Measurements from ENCODE around the gene MAT1A. TPM values are rescaled to one million over a fixed set of nuclear protein-coding genes. Genes with fewer than 3 reads are reported as not detected.

MAT1A gene
- total RNA-seq, 1 donor from 2014 or later: 0.38 TPM

DNA sequence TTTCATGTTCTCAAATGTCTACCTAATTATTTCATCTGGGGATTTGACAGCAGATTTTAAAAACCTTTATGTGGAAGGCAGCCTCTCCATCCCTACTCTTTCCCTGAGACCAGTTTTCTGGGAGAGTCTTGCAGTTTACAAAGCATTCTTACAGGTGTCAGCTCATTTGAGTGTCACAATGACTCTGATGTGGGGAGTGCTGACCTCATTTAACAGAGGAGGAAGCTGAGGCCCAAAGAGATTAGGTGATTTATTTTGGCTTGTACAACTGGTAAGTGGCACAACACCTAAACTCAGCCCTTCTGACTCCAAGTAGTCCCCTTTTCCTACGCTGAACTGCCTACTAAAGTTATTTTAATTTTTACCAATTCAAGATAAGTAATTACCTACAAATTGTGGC lies 33.3 kb upstream of the MAT1A start:
- TF ChIP-seq, protein P1, sequence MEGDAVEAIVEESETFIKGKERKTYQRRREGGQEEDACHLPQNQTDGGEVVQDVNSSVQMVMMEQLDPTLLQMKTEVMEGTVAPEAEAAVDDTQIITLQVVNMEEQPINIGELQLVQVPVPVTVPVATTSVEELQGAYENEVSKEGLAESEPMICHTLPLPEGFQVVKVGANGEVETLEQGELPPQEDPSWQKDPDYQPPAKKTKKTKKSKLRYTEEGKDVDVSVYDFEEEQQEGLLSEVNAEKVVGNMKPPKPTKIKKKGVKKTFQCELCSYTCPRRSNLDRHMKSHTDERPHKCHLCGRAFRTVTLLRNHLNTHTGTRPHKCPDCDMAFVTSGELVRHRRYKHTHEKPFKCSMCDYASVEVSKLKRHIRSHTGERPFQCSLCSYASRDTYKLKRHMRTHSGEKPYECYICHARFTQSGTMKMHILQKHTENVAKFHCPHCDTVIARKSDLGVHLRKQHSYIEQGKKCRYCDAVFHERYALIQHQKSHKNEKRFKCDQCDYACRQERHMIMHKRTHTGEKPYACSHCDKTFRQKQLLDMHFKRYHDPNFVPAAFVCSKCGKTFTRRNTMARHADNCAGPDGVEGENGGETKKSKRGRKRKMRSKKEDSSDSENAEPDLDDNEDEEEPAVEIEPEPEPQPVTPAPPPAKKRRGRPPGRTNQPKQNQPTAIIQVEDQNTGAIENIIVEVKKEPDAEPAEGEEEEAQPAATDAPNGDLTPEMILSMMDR (IDR thresholded peaks at IDR 0.05; ENCODE audit: insufficient read depth, low read length, poor library complexity, severe bottlenecking): no peak
- DNase-seq (ENCODE audit: low read depth): no peak
- Histone ChIP-seq H3K27me3 (ENCODE audit: control insufficient read depth, insufficient read depth, low read length) (no peaks in the 10 kb centered on the region), H3K36me3 (ENCODE audit: control insufficient read depth, insufficient read depth, low read length) (no peaks in the 10 kb centered on the region), H3K4me3 (ENCODE audit: low read depth, low read length) (no peak overlapping the region)

DNA sequence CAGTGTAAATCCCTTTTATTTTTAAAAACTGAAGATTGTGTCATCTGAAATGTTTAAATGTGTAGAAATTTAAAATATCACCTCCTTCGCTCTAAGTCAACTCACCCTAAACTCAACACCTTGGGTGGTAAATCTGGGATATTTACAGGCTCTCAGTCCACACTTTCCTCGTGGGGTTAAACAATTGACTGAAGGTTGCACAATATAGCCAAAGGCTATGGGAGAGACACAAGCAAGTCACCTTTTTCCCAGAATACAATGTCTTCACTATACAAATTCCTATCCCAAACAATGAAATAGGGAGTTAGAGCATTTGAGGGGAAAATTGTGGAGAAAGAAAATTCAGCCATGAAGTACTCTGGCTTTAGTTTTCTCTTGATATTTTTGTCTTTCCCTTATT lies 32.7 kb upstream of the MAT1A start:
- DNase-seq (ENCODE audit: low read depth): no peak
- Histone ChIP-seq H3K4me3 (ENCODE audit: low read depth, low read length) (no peak overlapping the region), H3K27me3 (ENCODE audit: control insufficient read depth, insufficient read depth, low read length) (no peaks in the 10 kb centered on the region), H3K36me3 (ENCODE audit: control insufficient read depth, insufficient read depth, low read length) (no peaks in the 10 kb centered on the region)
- TF ChIP-seq, protein P1 (IDR thresholded peaks at IDR 0.05; ENCODE audit: insufficient read depth, low read length, poor library complexity, severe bottlenecking): no peak

DNA sequence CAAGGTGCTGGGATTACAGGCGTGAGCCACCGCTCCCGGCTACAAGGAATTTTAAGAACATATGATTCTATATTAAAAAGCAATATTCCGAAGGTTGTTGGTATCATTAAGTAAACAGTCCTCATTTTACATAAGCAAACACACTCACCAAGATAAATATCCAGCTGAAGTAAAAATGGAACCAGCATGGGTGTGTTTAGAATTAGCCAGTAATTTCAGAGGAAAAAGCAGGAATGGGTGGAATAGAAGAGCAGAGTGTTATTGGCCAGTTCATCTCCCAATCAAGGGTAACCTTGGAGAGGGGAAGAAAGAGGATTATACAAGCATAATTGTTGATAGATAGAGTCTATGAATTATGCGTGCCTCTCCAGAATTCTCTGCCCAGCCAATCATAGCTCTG lies 31.7 kb upstream of the MAT1A start:
- Histone ChIP-seq H3K27me3 (ENCODE audit: control insufficient read depth, insufficient read depth, low read length) (no peaks in the 10 kb centered on the region), H3K36me3 (ENCODE audit: control insufficient read depth, insufficient read depth, low read length) (no peaks in the 10 kb centered on the region), H3K4me3 (ENCODE audit: low read depth, low read length) (no peak overlapping the region)
- DNase-seq (ENCODE audit: low read depth): no peak
- TF ChIP-seq, protein P1 (IDR thresholded peaks at IDR 0.05; ENCODE audit: insufficient read depth, low read length, poor library complexity, severe bottlenecking): no peak

DNA sequence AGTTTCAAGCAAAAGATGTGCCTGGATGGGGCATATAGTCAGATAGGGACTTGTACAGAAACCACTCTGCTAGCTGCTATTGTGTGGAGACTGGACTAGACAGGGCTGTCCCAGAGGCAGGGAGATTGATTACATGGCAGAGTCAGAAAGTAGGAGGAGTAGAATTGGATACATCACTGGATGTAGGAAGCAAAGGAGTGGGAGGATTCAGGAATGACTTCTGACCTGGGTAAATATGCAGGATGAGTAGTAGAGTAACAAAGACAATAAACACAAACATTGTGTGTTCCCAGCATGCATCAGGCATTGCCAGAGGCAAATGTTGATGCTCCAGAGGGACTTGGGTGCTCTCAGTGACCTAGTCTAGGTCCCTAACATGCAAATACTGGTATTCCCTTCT lies 30.9 kb upstream of the MAT1A start:
- Histone ChIP-seq H3K36me3 (ENCODE audit: control insufficient read depth, insufficient read depth, low read length) (no peaks in the 10 kb centered on the region), H3K27me3 (ENCODE audit: control insufficient read depth, insufficient read depth, low read length) (no peaks in the 10 kb centered on the region), H3K4me3 (ENCODE audit: low read depth, low read length) (no peak overlapping the region)
- no peak for DNase-seq (ENCODE audit: low read depth)
- TF ChIP-seq, protein P1 (IDR thresholded peaks at IDR 0.05; ENCODE audit: insufficient read depth, low read length, poor library complexity, severe bottlenecking): no peak

DNA sequence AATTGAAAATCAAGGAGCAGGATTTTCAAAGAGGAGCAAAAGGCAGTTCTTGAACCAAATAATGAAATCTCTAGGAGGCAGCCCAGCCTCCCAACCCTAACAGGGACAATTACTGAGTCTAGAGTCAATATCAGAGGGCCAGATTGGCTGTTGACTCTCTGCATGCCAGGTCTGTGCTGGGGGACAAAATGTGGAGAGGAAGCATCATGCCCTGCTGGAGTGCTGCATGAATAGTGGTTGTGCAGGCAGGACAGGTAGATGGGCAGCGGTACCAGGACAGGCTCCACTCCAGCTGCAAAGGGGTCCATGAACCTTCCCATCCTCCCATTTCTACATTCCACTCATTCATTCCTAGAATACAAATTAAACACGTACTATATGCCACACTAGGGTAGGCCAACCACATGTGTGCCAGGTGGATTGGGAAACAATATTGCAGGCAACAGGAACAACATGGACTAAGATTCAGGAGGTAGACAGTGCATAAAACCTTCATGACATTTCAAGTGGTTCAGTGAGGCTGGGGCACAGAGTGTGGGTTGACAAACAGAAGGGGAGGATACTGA lies 30.4 kb upstream of the MAT1A start:
- Histone ChIP-seq H3K27me3 (ENCODE audit: control insufficient read depth, insufficient read depth, low read length) (no peaks in the 10 kb centered on the region), H3K4me3 (ENCODE audit: low read depth, low read length) (no peak overlapping the region), H3K36me3 (ENCODE audit: control insufficient read depth, insufficient read depth, low read length) (no peaks in the 10 kb centered on the region)
- no peak for DNase-seq (ENCODE audit: low read depth)
- TF ChIP-seq, protein P1 (IDR thresholded peaks at IDR 0.05; ENCODE audit: insufficient read depth, low read length, poor library complexity, severe bottlenecking): no peak

DNA sequence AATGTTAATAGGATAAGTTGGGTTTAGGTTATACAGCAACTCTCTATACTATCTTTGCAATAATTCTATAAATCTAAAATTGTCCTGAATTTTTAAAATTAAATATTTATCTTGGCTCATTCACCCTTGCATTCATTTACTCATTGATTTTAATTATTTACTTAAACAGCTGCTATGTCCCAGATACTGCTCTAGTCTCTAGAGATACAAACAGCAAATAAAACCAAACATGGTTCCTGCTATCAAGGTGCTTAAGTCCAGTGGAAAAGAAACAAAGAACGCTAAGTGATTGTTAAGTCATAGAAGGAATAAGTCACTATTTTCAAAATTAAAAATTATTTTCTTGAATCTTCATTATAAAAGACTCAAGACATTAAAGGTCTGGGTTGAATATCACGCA lies 29.9 kb upstream of the MAT1A start:
- Histone ChIP-seq H3K27me3 (ENCODE audit: control insufficient read depth, insufficient read depth, low read length) (no peaks in the 10 kb centered on the region), H3K36me3 (ENCODE audit: control insufficient read depth, insufficient read depth, low read length) (no peaks in the 10 kb centered on the region), H3K4me3 (ENCODE audit: low read depth, low read length) (no peak overlapping the region)
- TF ChIP-seq, protein P1 (IDR thresholded peaks at IDR 0.05; ENCODE audit: insufficient read depth, low read length, poor library complexity, severe bottlenecking): no peak
- no peak for DNase-seq (ENCODE audit: low read depth)
